CD4-positive, alpha-beta T cell treated with Interleukin-4 for 4 hours (primary cell): Measurements from ENCODE around the gene NEUROD4.
"Not testable (repeated sequence)": the region's sequence is repeated elsewhere in the genome, so short reads cannot be mapped to it uniquely, and the experiment has no call there.

Experiments
- DNase-seq: peaks from one replicate; pipeline ENCODE4 v3.0.0-alpha.2; 2020

NEUROD4 gene, protein sequence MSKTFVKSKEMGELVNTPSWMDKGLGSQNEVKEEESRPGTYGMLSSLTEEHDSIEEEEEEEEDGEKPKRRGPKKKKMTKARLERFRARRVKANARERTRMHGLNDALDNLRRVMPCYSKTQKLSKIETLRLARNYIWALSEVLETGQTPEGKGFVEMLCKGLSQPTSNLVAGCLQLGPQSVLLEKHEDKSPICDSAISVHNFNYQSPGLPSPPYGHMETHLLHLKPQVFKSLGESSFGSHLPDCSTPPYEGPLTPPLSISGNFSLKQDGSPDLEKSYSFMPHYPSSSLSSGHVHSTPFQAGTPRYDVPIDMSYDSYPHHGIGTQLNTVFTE

DNA sequence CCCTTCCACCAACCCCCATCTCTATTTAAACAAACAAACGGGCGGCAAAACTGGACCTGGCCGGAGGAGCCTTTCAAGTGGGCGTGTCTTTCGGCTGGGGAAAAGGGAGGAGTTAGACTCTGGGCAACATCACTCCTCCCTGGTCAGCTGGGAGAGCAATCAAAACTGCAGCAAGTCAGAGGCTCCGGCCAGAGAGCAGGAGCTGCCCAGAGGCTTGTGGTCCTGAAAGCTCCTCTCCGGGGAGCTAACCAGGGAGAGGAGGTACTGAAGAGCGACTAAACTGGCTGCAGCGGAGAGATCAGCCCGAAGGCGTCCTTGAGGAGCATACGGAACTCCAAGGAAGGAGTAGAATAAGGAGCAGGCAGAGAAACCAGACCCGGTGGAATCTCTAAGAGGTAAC lies at the start of gene NEUROD4:
Gene NEUROD4, plus strand, starts transcription at position 191 of the 400 bp plus-strand sequence. CDS start 6,466 bp downstream, outside the sequence.
- no peak for DNase-seq

DNA sequence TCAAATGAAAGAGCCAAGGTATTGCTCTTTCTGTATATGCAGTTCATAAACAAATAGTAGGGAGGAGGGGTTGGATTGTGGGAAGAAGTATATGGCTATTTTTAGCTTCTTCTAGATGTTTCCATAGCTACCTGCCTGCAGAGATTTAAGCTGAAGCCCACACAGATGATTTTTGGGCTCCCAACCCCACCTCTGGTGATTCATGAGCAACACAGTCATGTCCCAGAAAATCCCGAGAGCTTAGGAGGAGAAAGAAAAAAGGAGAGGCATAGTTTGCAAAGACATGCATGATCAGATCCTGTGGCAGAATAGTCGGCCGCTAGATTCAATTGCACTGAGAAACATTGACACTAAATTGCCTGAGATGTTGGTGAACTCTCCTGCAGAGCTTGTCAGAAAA lies 49.0 kb upstream of the NEUROD4 start:
- DNase-seq: no peak

DNA sequence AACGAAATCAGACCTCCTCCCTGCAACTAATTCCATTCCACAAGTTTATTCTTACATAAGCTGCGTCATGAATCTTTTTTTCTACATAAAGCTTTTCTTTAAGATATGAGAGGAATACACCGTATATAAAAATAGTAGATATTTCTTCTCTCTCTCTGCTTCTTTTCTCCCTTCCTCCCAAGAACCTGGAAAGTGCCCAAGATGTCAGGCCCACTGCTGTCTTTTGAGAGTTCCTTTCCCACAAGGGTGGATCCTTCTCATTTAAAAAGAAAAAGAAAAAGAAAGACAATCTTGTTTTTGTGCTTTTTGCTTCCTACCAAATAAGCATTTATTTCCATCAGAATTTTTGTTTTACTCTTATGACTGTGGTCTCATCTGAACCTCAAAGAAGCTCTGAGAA lies 46.2 kb upstream of the NEUROD4 start:
- DNase-seq: no peak

DNA sequence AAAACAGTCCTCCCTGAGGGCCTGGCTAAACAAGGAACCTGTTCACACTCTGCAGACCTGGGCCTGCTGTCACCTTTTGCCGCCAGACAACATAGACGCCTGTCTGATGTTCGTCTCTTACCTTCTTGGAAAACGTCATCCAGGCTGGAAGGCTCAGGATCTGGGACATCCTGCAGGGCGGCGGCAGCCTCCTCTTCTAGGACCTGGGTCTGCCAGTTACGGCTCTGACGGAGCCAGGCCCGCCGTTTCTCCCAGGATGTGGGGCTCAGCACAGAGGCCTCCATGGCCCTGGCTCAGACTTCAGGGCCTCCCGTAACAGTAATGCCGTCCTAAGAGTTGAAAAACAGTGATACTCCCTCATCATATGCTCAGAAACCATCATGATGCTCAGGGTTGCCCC lies 45.5 kb upstream of the NEUROD4 start:
- DNase-seq: no peak

DNA sequence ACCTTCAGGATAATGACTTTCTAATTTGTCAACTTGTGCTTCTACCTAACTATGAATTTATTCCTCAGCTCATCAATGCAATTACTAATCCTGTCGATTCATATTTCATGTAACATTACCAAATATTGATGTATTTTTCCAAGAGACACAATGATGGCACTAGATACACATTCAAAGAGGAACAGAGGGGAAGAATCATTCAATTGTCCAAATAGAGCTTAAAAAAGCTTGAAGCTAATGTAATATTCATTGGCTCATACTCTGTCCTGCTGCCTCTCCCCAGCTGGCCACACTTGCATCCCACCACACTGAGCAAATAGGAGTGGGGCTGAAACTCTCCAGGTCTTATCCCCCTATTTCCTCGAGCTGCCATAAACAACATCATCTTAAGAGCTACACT lies 44.5 kb upstream of the NEUROD4 start:
- DNase-seq: no peak

DNA sequence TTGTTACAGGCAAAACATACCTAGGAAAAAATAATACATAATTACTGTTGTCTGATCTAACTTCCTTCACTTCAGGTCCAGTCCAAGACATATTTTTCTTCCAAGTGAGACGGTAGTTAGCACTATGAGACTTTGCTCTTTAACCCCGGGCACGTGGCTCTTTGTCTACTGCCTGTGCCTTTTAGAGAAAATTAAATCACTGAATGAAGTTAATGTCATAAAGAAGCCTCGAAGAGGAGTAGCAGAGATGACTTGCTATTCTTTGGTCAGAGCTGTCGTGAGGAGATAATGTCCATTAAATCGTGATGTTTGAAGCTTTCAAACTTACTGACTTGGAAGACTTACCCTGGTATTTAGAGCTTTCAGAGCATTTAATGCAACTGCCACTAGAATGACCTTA lies 43.9 kb upstream of the NEUROD4 start:
- DNase-seq: no peak

DNA sequence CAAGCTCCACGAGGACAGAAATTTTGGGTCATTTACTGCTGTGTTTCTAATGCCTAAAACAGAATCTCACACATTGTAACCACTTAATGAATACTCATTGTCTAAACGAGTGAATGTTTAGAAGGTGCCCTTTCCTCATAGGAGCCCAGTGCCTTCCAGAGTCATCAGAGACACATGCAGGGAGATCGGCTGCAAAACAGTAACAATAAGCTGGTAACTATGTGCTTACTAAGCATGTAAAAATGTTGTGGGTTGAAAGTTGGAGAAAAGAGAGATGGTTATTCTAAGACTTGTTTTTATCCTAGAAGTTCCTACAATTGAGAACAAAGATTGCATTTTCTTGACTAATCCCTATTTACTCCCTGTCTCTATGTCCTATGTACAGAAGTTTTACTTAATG lies 42.6 kb upstream of the NEUROD4 start:
- peak; percentile 44 for DNase-seq

DNA sequence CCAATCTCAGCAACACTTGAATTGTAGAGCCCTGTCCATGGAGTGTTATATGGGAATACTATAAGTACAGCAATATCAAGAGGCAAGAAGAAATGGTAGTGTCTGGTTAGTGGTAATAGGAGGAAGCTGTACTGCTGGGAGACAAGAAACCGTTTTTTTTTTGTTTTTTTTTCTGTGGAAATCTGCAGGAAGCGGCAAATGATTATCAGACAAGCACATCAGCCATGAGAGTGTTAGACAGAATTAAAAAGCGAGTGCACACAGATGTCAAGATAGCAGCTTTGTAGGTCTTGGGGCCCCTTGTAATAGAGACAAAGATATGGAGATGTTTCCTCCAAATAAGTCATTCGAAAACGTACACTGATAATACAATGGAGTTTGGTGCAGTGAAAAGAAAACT lies 41.9 kb upstream of the NEUROD4 start:
- peak; percentile 79 for DNase-seq

DNA sequence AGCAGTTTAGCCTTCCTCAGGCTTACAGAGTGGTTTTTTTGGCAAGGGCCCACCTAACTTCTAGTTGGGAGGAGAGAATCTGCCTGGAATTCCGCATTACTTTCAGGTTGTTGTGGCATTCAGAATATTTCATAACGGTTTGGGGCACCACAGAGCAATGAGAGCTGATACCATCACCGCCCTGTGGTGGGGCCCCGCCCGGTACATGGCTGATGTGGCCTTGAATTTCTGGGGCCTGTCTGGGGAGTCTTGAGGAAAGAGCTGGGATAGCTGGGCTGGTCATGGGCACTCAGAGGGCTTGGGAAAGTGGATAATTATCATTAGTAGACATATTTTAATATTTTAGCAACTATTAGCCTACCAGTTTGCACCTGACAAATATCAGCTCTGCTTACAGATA lies 39.4 kb upstream of the NEUROD4 start:
- peak; percentile 67 for DNase-seq

DNA sequence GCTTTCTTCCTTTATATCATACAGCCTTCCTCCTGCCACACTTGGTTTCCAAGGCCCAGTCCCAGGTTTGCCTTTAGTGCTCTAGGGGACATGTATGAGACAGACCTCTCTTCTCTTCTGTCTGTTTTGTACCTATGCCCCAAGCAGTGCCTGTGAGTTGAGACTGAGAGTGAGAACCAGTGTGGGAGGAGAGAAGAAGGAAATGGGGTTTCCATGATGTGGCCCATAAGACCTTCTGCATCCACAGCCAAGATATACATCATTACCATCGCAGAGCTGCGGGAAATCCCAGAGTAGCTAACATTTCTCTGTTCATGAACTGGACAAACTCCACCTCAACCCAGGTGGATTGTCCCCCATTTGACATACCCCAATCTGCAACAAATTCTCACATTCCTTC lies 38.0 kb upstream of the NEUROD4 start:
- peak; percentile 50 for DNase-seq

DNA sequence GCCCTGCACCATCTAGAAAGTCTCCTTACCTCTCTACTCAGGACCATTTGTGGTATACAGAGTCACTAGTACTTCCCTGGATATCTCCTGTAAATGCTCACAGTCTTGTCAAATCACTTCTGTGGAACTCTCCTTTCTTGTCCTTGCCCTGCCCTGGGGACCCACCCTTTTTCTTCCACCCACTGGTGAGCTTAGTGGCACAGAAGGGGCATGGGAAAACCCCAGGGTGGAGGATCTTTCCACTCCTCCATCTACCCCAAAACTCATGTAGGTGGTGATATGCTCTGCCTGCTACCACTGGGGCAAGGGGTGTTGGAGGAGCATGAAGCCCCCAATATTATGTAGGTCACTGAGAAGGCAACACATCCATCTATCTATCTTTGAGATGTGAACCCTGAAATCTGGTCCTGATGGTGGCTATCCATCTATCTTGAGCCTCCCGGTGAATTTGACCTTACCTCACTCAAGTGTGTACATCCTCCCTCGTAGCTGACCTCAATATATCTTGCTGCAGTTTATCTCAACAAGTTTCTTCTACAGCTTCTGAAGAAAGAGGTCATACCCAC lies 36.2 kb upstream of the NEUROD4 start:
- DNase-seq: peak; percentile 77

DNA sequence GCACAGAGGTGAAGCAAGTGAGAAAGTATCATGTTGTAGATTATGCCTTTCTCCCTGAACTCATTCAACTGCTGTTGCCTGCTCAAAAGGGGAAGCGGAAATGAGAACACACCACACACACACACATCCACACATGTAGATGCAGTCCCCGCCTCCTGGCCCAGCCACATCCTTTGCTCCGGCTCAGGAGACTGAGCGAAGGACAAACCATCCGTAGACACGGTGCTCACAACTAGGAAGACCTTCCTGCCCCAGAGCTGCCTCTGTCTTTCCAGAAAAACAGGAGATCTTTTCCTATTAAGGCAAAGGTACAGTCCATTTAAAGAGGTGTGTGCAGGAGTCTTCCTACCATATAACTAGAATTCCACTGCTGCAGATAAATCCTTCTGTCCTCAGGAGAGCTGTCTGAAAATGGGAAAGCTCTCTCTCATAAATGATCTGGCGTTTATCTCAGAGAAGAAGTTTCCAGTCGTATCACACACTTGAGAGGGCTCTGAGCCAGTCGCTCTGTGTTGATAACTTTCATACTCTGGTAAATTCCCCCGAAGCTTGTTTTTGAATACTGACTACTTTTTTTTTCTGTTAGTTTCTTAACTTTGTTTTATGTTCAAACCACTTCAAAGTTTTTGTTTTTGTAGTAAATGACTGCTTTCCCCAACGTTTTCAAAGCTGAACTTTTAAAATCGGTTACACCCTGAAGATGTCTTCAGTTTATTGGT lies 35.0 kb upstream of the NEUROD4 start, which contains the start of gene TESPA1:
Gene TESPA1, minus strand, starts transcription at position 105 of the 719 bp plus-strand sequence. CDS start 10,200 bp downstream, outside the sequence.
- peak; percentile 94 for DNase-seq

DNA sequence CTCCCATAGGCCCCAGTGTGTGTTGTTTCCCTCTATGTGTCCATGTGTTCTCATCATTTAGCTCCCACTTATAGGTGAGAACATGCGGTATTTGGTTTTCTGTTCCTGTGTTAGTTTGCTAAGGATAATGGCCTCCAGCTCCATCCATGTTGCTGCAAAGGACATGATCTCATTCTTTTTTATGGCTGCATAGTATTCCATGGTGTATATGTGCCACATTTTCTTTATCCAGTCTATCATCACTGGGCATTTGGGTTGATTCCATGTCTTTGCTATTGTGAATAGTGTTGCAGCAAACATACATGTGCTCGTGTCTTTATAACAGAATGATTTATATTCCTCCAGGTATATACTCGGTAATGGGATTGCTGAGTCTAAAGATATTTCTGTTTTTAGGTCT lies 33.0 kb upstream of the NEUROD4 start:
- not testable (repeated sequence) for DNase-seq

DNA sequence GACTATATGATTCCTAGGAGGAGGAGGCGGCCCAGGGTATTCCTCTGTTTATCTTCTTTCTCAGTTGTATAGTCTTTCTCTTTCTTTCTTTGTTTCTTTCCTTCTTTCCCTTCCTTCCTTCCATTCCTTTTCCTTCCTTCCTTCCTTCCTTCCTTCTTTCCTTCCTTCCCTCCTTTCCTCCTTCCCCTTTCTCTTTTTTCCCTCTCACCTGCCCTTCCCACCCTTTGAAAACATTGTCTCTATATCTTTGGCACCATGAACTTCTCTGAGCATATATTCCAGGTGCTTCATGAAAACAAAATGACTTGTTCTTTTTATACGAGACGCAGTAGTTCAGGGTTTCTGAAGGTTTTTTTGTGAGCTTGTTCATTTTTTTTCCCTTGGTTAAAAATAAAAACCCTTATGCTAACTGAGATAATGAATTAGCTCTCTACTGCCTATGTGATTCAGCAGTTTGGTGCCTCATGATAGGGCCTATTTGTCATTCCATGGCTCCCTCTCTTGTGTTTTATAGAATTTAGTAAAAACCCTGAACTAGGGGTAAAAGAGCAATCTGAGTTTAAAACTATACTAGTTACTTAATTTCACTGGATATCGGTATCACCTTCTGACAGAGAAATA lies 32.1 kb upstream of the NEUROD4 start:
- no peak for DNase-seq

DNA sequence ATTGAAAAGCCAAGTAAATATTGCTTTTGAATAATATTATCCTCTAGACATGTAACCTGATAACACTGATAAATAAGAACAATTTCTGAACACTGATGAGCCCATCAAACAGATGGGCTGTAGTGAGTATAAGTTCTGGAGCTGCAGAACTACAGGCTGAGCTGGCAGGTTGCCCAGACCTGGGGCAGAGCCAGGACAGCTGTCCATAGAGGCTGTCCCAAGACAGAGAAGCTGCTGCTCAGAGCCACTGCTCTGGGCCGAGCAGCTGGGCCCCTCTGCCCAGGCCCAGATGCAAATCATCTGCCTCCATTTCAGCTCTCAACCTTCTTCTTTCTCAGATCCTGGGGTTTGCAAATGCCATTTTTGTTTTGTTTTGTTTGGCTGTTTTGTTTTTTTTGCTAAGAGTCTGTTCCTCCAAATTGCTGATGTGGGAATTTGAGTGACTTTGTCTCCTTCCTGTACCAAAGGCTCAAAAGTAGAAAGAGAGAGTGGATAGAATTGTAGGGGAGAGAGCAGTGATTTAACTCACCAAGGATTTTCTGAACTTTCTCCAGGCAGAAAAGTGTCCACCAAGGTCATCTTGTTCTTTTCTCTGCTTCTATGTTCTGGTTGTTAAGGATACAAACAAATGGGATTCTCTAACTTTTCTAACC lies 31.2 kb upstream of the NEUROD4 start:
- DNase-seq: no peak

DNA sequence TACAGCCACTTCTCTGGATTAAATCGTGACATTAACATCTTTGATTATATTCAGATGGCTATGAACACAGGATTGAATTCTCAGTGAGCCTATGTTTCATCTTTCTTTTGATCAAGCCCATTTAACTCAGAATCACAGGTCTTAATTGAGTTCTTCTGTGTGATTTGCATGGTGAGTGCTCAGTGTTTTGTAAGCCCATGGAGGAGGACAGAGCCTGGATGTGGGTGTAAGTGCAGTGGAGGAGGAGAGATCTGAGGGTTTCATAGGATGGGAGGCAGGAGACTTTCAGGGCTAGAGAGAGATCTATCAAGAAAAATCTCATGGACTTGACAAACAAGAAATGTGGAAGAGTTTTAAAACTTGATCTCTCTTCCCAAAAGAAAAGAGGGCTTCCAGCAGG lies 29.9 kb upstream of the NEUROD4 start:
- DNase-seq: no peak

DNA sequence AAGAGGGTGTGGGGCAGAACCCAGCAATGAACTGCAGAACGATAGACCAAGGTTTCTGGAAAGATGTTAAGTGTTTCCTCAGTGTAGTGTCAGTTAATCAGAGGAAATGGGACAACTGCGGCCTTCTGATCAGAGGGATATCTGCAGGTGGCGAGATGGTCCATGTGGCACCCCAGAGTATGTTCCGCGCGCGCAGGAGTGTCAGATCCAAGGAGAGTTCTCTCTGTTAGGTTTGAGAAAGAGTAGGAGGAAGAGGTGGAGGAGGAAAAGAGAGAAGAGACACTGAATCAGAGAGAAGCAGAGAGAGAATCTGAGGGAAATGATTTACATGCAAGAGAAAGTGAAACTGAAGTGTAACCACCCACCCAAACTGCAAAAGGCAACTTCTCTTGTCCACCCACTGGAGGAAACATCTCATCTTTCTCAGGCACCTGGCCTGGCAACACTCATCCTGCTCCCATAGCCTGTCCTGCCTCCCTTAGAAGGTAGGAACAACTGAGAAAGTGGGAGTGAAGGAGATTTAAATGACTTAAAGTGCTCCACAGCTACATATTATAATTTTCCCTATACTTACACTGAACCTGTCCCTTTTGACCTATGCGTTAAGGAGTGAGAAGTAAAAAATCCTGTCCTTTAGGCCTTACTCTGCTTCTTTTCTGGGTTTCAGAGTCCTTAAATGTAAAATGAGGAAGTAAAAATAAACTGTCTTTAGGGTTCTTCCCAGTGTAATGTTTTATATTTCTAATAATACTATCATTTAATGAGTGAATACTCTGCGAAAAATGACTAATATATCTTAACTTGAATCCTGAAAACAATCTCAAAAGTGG lies 28.4 kb upstream of the NEUROD4 start:
- peak; percentile 52 for DNase-seq

DNA sequence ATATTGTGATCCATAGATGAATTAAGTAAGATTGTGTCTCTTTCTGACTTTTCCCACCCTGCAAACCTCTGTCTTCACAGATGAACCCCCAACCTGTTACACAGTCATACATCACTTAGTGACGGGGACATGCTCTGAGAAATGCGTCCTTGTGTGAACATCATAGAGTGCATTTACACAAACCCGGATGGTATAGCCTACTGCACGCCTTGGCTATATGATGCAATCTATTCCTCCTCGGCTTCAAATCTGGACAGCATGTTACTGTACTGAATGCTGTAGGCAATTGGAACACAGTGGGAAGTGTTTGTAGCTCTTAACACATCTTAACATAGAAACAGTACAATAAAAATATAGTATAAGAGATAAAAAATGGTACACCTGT lies 27.8 kb upstream of the NEUROD4 start:
- no peak for DNase-seq

DNA sequence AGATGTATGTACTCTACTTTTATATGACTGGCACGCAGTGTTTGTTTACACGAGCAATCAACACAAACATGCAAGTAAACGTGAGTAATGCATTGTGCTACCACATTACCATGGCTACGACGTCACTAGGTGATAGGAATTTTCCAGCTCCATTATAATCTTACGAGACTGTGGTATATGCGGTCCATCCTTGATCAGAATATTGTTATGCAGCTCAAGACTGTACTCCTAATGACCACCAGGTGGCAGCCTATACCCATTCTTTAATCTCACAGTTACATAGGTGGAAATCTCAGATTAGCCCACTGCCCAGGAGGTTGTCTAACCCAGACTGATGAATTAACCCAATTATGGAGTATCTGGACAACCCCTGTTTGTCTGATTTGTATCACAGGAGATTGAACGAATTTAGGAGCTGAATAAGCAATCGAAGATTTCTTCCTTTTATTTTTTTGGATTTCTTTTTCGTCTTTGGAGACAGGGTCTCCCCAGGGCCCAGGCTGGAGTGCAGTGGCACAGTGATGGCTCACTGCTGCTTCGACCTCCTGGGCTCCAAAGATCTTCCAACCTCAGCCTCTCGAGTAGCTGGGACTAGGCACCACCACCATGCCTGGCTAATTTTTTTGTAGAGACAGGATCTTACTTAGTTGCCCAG lies 26.5 kb upstream of the NEUROD4 start:
- DNase-seq: peak; percentile 81

DNA sequence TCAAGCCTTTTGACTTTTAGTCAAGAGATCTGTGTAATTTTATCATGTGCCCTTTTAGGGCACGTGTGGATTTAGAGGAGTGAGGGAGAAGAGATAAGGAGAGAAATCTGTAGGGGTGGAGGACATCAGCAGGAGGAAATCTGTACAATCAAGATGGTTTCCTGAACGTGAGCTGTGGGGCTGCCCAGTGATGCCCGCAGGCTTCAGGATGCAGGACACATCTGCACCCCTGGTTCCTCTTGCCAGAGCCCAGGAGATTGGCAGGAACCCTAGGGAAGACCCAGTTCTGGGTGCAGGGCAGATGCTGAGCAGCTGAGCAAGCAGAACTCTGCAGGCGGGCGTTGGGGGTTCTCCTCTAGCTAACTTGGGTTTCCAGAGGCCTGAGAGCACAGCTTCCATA lies 23.6 kb upstream of the NEUROD4 start:
- no peak for DNase-seq

DNA sequence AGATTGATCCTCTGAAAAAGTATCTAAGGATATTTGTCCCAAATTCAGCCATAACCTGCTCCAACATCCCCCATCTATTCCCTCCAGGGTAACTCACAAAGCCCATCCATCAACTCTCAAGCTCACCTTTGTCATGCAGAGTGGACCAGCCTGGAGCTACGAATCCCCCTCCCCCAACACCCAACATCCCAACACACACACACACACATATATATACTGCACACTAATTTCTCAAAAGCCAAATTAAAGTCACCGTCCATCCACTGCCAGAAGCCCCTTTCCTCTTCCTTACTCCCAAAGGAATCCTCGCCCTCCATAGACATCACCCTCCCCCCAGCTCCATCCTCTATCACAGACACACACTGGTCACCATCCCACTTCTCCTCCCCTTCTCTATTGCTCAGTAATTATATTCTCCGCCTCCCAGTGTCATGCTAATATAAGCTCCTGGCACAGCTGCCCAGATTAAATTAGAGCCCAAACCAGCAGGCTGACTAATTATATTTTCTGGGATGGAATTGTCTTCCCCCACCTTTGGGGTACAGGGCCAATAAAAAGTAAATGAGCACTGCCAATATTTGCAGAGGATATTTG lies 21.7 kb upstream of the NEUROD4 start:
- no peak for DNase-seq
